ENCODE results near the gene HASPIN. TPM values are rescaled to one million over a fixed set of nuclear protein-coding genes. Genes with fewer than 3 reads are reported as not detected.

HASPIN gene
- polyA plus RNA-seq, 3 donors: 0.05 TPM; not detected in 2

- H3K4me3 ChIP-seq (replicated peaks in 1 of 3; ENCODE audit: low read depth in 2 of 3, low read length in 3 of 3): no peak overlapping the region
- 3% methylated on average over 5 of the region's 8 CpGs for WGBS (ENCODE audit: insufficient coverage)
- no peaks in the 10 kb centered on the region for H3K27me3 ChIP-seq (ENCODE audit: control insufficient read depth in 2 of 2, insufficient read depth in 2 of 2, low read length in 2 of 2)
- Mint-ChIP-seq H3K27ac (peak overlapping the region in 2 of 7 donors; percentile 31 to 37), H3K9me3 (peaks cover 0 to 5% (median 0%) of the 10 kb centered on the region in 7 donors), H3K4me3 (no peak overlapping the region), H3K4me1 (peaks cover 25% of the 10 kb centered on the region), H3K36me3 (no peaks in the 10 kb centered on the region), H3K27me3 (ENCODE audit: low read depth in 3 of 3) (peaks cover 2 to 5% (median 2%) of the 10 kb centered on the region in 3 donors)
- TF ChIP-seq CTCF (IDR thresholded peaks at IDR 0.05): no peak
- no peaks in the 10 kb centered on the region for H3K79me2 ChIP-seq (ENCODE audit: insufficient read depth, low read length)
- H2AFZ ChIP-seq (ENCODE audit: insufficient read depth, low read depth, low read length, poor library complexity, severe bottlenecking): peak overlapping the region; percentile 65
- DNase-seq: no peak
- H3K4me1 ChIP-seq (ENCODE audit: control insufficient read depth in 1 of 2, insufficient read depth in 2 of 2, low read length in 2 of 2): peaks cover 15 to 17% of the 10 kb centered on the region in 2 donors
- H3K27ac ChIP-seq (ENCODE audit: low read depth in 1 of 2, low read length in 2 of 2): no peak overlapping the region
- H3K36me3 ChIP-seq (replicated peaks in 1 of 2; ENCODE audit: control insufficient read depth in 1 of 2, insufficient read depth in 2 of 2, low read length in 2 of 2): no peaks in the 10 kb centered on the region
- H3K9me3 ChIP-seq (replicated peaks in 1 of 2; ENCODE audit: control insufficient read depth in 1 of 2, insufficient read depth in 1 of 2, low read length in 2 of 2): no peaks in the 10 kb centered on the region
- H3K9ac ChIP-seq (ENCODE audit: insufficient read depth, low read length, poor library complexity, severe bottlenecking): no peak overlapping the region
- intact Hi-C loops (cut with micrococcal nuclease): no loop called here
- no peaks in the 10 kb centered on the region for H4K20me1 ChIP-seq (ENCODE audit: insufficient read depth, low read length)
- H3K4me2 ChIP-seq (replicated peaks; ENCODE audit: extremely low read depth, low read length, poor library complexity, severe bottlenecking): peak overlapping the region; percentile 16
Measured at GRCh38 chr17:3770466-3770865, 46.8 kb downstream of the HASPIN start.

GRCh38 chr17:3771140-3771539 lies 47.4 kb downstream of the HASPIN start:
- peaks cover 10 to 13% of the 10 kb centered on the region in 2 donors for H3K4me1 ChIP-seq (ENCODE audit: control insufficient read depth in 1 of 2, insufficient read depth in 2 of 2, low read length in 2 of 2)
- no peak overlapping the region for H3K9ac ChIP-seq (ENCODE audit: insufficient read depth, low read length, poor library complexity, severe bottlenecking)
- no peak for DNase-seq
- H3K4me3 ChIP-seq (replicated peaks in 1 of 3; ENCODE audit: low read depth in 2 of 3, low read length in 3 of 3): no peak overlapping the region
- intact Hi-C loops (cut with micrococcal nuclease): no loop called here
- H3K36me3 ChIP-seq (replicated peaks in 1 of 2; ENCODE audit: control insufficient read depth in 1 of 2, insufficient read depth in 2 of 2, low read length in 2 of 2): no peaks in the 10 kb centered on the region
- Mint-ChIP-seq H3K9me3 (peaks cover 0 to 5% (median 0%) of the 10 kb centered on the region in 7 donors), H3K27me3 (ENCODE audit: low read depth in 3 of 3) (peaks cover under 1 to 3% (median 2%) of the 10 kb centered on the region in 3 donors), H3K27ac (no peak overlapping the region), H3K4me3 (no peak overlapping the region), H3K4me1 (peaks cover 19% of the 10 kb centered on the region), H3K36me3 (no peaks in the 10 kb centered on the region)
- WGBS (ENCODE audit: insufficient coverage): 64% methylated on average over 10 of the region's 16 CpGs
- H3K9me3 ChIP-seq (replicated peaks in 1 of 2; ENCODE audit: control insufficient read depth in 1 of 2, insufficient read depth in 1 of 2, low read length in 2 of 2): no peaks in the 10 kb centered on the region
- no peak overlapping the region for H3K4me2 ChIP-seq (replicated peaks; ENCODE audit: extremely low read depth, low read length, poor library complexity, severe bottlenecking)
- H3K27ac ChIP-seq (ENCODE audit: low read depth in 1 of 2, low read length in 2 of 2): no peak overlapping the region
- no peak overlapping the region for H2AFZ ChIP-seq (ENCODE audit: insufficient read depth, low read depth, low read length, poor library complexity, severe bottlenecking)
- no peak for TF ChIP-seq CTCF (IDR thresholded peaks at IDR 0.05)
- H3K79me2 ChIP-seq (ENCODE audit: insufficient read depth, low read length): no peaks in the 10 kb centered on the region
- no peaks in the 10 kb centered on the region for H4K20me1 ChIP-seq (ENCODE audit: insufficient read depth, low read length)
- H3K27me3 ChIP-seq (ENCODE audit: control insufficient read depth in 2 of 2, insufficient read depth in 2 of 2, low read length in 2 of 2): no peaks in the 10 kb centered on the region

Data from CD14-positive monocyte (primary cell).